Measurements from ENCODE around the gene TFAP2D.

TFAP2D gene

GRCh38 chr6:50818020-50818419, 104.7 kb downstream of the TFAP2D start:
- DNase-seq (ENCODE audit: extremely low read depth in 1 of 2, low read depth in 1 of 2), result no peak

DNA sequence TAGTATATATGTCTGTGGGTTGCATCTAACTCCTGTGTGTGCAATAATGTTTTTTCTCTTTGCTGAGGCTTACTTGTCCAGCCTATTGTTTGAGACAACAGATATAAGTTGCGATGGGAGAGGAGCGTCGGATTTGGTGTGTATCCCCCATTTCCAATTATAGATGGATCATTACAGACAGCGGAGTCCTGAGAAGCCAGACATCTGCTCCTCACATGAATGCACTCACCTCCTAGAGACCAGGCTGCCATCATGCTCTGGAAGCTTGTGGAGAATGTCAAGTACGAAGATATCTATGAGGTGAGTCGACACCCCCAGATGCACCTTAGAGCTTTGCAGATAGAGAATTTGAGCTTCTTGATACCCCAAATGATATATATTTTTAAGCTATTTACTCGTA, 105.3 kb downstream of the TFAP2D start, which contains the start of gene TFAP2B:
Gene TFAP2B (plus strand): TSS at position 199 of the 400 bp plus-strand sequence. CDS start 21 bp downstream, at position 220.
- DNase-seq (ENCODE audit: extremely low read depth in 1 of 2, low read depth in 1 of 2), result no peak

DNA sequence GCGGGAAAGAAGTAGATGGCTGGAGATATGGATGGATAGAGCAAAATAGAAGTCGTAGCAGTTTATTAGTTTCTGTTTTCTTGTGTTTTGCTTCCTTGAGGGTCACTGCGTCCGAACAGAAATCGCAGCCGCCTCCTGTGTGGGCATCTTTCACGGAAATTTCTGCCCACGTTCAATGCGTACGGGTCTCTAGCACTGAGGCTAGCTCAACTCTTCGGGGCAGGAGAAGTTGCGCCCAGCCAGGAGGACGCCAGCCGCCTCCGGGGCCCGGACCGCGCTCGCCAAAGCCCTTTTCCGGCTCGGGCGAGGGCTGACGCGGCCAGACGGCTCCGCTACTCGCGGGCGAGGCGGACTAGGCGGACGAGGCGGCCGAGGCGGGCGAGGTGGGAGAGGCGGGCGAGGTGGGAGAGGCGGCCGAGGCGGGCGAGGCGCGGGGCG, 106.2 kb downstream of the TFAP2D start:
- DNase-seq (ENCODE audit: extremely low read depth in 1 of 2, low read depth in 1 of 2), result no peak

DNA sequence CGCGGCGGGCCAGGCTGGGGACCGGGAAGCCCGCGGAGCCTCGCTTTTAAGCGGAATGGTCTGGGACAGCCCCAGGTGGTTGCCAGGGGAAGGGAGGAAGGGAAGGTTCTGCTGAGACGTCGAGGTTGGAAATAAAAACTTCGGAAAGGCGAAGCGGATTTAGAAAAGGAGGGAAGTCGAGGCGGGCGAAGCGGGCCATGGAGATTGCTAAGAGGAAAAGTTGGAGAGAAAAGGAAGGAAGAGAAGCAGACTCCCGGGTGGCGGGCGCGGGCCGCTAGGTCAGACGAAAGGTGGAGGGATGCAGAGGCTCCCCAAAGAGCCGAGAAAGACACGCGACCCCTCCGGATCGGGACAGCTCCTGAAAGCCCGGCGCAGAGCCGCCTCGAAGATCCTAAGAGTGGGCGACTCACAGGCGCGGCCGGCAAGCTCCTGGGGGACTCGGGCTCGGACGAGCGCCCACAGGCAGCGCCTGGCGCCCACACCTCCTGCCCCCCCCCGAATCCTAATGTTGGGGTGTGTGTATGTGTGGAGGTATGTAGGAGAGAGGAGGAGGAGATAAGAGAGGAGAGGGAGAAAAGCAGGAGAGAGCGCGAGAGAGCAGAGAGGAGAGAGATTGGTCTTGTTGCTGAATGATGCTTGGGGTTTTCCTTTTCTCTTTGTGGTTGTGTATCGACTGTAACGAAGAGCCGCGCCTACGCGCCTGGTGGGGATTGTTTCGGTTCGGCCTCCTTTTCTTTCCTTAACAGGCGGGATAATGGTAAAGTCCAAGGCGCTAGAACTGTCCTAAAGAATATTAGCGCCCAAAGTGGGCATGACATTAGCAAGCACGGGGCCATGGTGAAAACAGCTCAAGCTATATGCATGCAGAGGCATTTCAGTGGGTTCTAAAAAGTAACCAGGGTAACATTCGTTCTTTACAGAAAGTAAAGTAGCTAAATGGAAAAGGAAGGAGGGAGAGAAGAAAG, 106.9 kb downstream of the TFAP2D start:
- no peak for DNase-seq (ENCODE audit: extremely low read depth in 1 of 2, low read depth in 1 of 2)

GRCh38 chr6:50820869-50821264, 107.5 kb downstream of the TFAP2D start:
- DNase-seq (ENCODE audit: extremely low read depth in 1 of 2, low read depth in 1 of 2), result no peak

GRCh38 chr6:50821441-50822077, 108.2 kb downstream of the TFAP2D start:
- DNase-seq (ENCODE audit: extremely low read depth in 1 of 2, low read depth in 1 of 2), result no peak

- no peak for DNase-seq (ENCODE audit: extremely low read depth in 1 of 2, low read depth in 1 of 2)
These were observed 108.8 kb downstream of the TFAP2D start for GRCh38 chr6:50822078-50822476.

Measured in stimulated activated CD8-positive, alpha-beta memory T cell treated with anti-CD3 and anti-CD28 coated beads, Interleukin-7, amount 100 ng/mL, for 48 hours (primary cell).